SU-DHL-6 (cell line): ENCODE measurements around the gene CPVL.

Experiments
- H2AFZ ChIP-seq: fragments of 200-600 bp; sonication (generic); 2 replicates; pipeline ENCODE4 v1.6.1; 2014; ENCODE audit warnings: low read depth, mild to moderate bottlenecking, moderate library complexity, mixed read lengths, antibody characterized with exemption, low read length; ENCODE audit not compliant: severe bottlenecking
- H3F3A ChIP-seq: fragments of 200-600 bp; shearing (Covaris generic); 2 replicates; pipeline ENCODE4 v1.6.0; 2016; ENCODE audit warnings: antibody characterized with exemption, mild to moderate bottlenecking; ENCODE audit not compliant: insufficient read depth
- H3K27ac ChIP-seq: fragments of 200-600 bp; sonication (generic); 2 replicates; pipeline ENCODE4 v1.5.1; 2016; ENCODE audit warnings: low read depth, mild to moderate bottlenecking, low read length, moderate library complexity, mixed read lengths
- H3K27me3 ChIP-seq: fragments of 200-600 bp; sonication (generic), shearing (Covaris generic); 2 replicates; pipeline ENCODE4 v1.6.0; 2014; ENCODE audit warnings: mild to moderate bottlenecking, low read length
- H3K36me3 ChIP-seq: fragments of 200-600 bp; sonication (generic); 2 replicates; pipeline ENCODE4 v1.6.1; 2014; ENCODE audit warnings: mild to moderate bottlenecking, low read length, mixed read lengths
- H3K4me2 ChIP-seq: fragments of 300-600, 200-600 bp; shearing (Covaris generic), sonication (generic); 2 replicates; pipeline ENCODE4 v1.6.0; 2014; ENCODE audit warnings: low read length, low read depth, mild to moderate bottlenecking; ENCODE audit not compliant: poor library complexity, severe bottlenecking
- H3K4me3 ChIP-seq: fragments of 200-600 bp; sonication (generic); 2 replicates; pipeline ENCODE4 v1.5.1; 2014; ENCODE audit warnings: antibody characterized with exemption, low read length, mild to moderate bottlenecking, mixed read lengths; ENCODE audit not compliant: insufficient read depth, poor library complexity, severe bottlenecking
- H3K79me2 ChIP-seq: fragments of 200-600 bp; sonication (generic); 2 replicates; pipeline ENCODE4 v1.6.1; 2014; ENCODE audit warnings: mild to moderate bottlenecking, low read length, moderate library complexity; ENCODE audit not compliant: insufficient read depth
- H3K9ac ChIP-seq: fragments of 200-600 bp; sonication (generic); 2 replicates; pipeline ENCODE4 v1.7.0; 2014; ENCODE audit warnings: mild to moderate bottlenecking, low read length
- H3K9me2 ChIP-seq: fragments of 200-600 bp; sonication (generic); replicated peaks from 2 replicates; pipeline ENCODE4 v1.6.1; 2014; ENCODE audit warnings: low read length; ENCODE audit not compliant: insufficient read depth
- H3K9me3 ChIP-seq: fragments of 200-600 bp; sonication (generic); 2 replicates; pipeline ENCODE4 v1.6.1; 2014; ENCODE audit warnings: low read length, mixed read lengths; ENCODE audit not compliant: insufficient read depth
- H4K20me1 ChIP-seq: fragments of 200-600 bp; sonication (generic); 2 replicates; pipeline ENCODE4 v1.6.1; 2014; ENCODE audit warnings: low read depth, mild to moderate bottlenecking, antibody characterized with exemption, low read length, moderate library complexity, mixed read lengths
- EZH2phosphoT487 ChIP-seq: fragments of 200-600 bp; sonication (generic), shearing (Covaris generic); conservative IDR thresholded peaks from 2 replicates; pipeline ENCODE4 v1.6.1; 2018; ENCODE audit warnings: mild to moderate bottlenecking, antibody characterized with exemption, low read length, moderate library complexity, mixed read lengths
- TF ChIP-seq, protein P1 (sequence below): fragments of 200-600 bp; sonication (generic); IDR thresholded peaks from one replicate; pipeline ENCODE4 v1.5.1; 2017; ENCODE audit warnings: antibody characterized with exemption, mild to moderate bottlenecking, low read length, moderate library complexity; ENCODE audit not compliant: insufficient read depth, poor library complexity, severe bottlenecking

The CPVL gene

DNA sequence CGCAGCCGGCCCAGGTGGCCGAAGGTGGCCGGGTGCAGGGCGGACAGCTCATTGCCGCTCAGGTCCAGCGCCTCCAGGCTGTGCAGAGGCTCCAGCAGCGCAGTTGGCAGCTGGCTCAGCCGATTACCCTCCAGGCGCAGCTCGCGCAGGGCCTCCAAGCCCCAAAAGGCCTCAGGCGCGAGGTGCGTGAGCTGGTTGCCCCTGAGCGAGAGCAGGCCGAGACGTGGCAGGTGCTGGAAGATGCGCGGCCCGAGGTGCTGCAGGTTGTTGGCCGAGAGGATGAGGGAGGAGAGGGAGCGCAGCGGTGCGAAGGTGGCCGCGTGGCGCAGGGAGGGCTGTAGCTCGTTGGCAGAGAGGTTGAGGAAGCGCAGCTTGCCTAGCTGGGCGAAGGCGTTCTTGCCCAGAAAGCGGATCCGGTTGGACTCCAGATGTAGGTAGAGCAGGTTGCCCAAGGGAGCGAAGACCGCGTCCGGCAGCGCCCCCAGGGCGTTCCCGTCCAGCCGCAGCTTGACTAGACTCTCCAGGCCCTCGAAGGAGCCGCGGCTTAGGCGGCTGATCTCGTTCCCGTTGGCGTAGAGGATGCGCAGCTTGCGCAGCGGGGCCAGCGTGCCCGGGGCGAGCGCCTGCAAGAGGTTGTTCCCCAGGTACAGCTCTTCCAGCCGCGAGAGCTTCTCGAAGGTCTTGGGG is 189.1 kb downstream of the CPVL start:
- Histone ChIP-seq H3F3A (no peaks in the 10 kb centered on the region), H2AFZ (no peak overlapping the region), H3K4me3 (no peak overlapping the region), H3K36me3 (no peaks in the 10 kb centered on the region), H3K9me3 (no peaks in the 10 kb centered on the region), H3K9me2 (no peaks in the 10 kb centered on the region), H3K27me3 (no peaks in the 10 kb centered on the region), H3K4me2 (no peak overlapping the region), H3K27ac (no peak overlapping the region), H4K20me1 (no peaks in the 10 kb centered on the region), H3K9ac (no peak overlapping the region), H3K79me2 (no peaks in the 10 kb centered on the region)
- TF ChIP-seq EZH2phosphoT487: no peak
- TF ChIP-seq, protein P1, sequence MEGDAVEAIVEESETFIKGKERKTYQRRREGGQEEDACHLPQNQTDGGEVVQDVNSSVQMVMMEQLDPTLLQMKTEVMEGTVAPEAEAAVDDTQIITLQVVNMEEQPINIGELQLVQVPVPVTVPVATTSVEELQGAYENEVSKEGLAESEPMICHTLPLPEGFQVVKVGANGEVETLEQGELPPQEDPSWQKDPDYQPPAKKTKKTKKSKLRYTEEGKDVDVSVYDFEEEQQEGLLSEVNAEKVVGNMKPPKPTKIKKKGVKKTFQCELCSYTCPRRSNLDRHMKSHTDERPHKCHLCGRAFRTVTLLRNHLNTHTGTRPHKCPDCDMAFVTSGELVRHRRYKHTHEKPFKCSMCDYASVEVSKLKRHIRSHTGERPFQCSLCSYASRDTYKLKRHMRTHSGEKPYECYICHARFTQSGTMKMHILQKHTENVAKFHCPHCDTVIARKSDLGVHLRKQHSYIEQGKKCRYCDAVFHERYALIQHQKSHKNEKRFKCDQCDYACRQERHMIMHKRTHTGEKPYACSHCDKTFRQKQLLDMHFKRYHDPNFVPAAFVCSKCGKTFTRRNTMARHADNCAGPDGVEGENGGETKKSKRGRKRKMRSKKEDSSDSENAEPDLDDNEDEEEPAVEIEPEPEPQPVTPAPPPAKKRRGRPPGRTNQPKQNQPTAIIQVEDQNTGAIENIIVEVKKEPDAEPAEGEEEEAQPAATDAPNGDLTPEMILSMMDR: no peak

GRCh38 chr7:28956608-28957063 is 189.7 kb downstream of the CPVL start:
- Histone ChIP-seq H3K27ac (no peak overlapping the region), H3K36me3 (no peaks in the 10 kb centered on the region), H3K27me3 (no peaks in the 10 kb centered on the region), H3K4me3 (no peak overlapping the region), H3K9me2 (no peaks in the 10 kb centered on the region), H4K20me1 (no peaks in the 10 kb centered on the region), H3F3A (no peaks in the 10 kb centered on the region), H3K4me2 (no peak overlapping the region), H3K9ac (no peak overlapping the region), H3K9me3 (no peaks in the 10 kb centered on the region), H2AFZ (no peak overlapping the region), H3K79me2 (no peaks in the 10 kb centered on the region)
- no peak for TF ChIP-seq EZH2phosphoT487
- TF ChIP-seq, protein P1: no peak

DNA sequence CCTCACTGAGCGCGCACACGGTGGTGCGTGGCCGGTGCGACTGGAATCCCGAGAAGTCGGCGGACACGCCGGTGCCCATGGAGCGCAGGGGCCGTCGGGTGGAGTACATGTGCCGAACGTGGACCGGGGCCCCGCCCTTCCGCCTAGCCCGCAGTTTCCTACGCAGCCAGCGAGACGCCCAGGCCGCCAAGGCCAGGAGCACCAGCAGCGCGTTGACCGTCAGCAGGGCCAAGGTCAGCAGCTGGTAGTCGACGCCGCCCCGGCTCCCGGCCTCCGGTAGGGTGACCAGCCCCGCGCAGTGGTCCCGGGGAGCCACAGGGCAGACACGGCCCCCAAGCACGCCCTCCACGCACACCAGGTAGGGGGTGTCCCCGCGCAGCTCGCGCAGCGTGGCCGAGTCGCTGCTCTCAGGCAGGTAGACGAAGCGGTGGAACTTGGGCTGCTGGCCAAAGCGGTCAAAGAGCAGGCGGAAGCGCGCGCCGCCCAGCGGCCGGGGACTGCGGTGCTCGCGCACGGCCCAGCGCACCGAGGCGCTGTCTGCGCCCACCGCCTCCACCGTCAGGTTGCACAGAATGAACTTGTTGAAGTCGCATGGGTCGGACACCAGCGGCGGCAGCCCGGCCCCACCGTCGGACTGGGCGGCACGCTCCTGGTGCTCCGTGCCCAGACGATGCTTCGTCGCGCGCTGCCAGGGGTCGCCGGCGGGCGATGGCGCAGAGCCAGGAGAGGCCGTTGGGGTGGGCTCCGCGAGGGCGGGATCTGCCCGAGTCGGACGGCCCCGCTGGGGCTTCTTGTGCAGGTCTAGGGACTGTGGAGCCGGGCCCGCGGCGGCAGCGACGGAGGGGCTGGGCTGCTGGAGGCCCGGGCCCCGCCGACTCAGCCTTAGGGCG is 190.4 kb downstream of the CPVL start:
- no peaks in the 10 kb centered on the region for H3K36me3 ChIP-seq
- no peaks in the 10 kb centered on the region for H4K20me1 ChIP-seq
- no peak overlapping the region for H3K9ac ChIP-seq
- no peaks in the 10 kb centered on the region for H3K9me2 ChIP-seq
- no peaks in the 10 kb centered on the region for H3K27me3 ChIP-seq
- H3K4me3 ChIP-seq: no peak overlapping the region
- TF ChIP-seq, protein P1: no peak
- TF ChIP-seq EZH2phosphoT487: no peak
- no peak overlapping the region for H3K27ac ChIP-seq
- H3F3A ChIP-seq: no peaks in the 10 kb centered on the region
- H3K9me3 ChIP-seq: no peaks in the 10 kb centered on the region
- H3K4me2 ChIP-seq: no peak overlapping the region
- no peaks in the 10 kb centered on the region for H3K79me2 ChIP-seq
- no peak overlapping the region for H2AFZ ChIP-seq
